ENCODE measurements around the gene MTMR12. TPM values are rescaled to one million over a fixed set of nuclear protein-coding genes. Genes with fewer than 3 reads are reported as not detected.

Gene MTMR12
- total RNA-seq, 1 experiment from 2014 or later = 42.7 TPM

- H3K27me3 Mint-ChIP-seq (ENCODE audit: low read depth) = no peaks in the 10 kb centered on the region; the same call in 1 of the 2 replicates
- H3K27ac Mint-ChIP-seq = 0 out of 2 replicates have a peak overlapping the region, but pooled peaks have one; percentile 7
- TF ChIP-seq FOXK1 (CRISPR knock-in tag; IDR thresholded peaks at IDR 0.05) (no peak), ZNF121 (CRISPR knock-in tag; IDR thresholded peaks at IDR 0.05) (peak; percentile 88), SMAD4 (CRISPR knock-in tag; IDR thresholded peaks at IDR 0.05) (no peak)
- TF ChIP-seq, protein P1, sequence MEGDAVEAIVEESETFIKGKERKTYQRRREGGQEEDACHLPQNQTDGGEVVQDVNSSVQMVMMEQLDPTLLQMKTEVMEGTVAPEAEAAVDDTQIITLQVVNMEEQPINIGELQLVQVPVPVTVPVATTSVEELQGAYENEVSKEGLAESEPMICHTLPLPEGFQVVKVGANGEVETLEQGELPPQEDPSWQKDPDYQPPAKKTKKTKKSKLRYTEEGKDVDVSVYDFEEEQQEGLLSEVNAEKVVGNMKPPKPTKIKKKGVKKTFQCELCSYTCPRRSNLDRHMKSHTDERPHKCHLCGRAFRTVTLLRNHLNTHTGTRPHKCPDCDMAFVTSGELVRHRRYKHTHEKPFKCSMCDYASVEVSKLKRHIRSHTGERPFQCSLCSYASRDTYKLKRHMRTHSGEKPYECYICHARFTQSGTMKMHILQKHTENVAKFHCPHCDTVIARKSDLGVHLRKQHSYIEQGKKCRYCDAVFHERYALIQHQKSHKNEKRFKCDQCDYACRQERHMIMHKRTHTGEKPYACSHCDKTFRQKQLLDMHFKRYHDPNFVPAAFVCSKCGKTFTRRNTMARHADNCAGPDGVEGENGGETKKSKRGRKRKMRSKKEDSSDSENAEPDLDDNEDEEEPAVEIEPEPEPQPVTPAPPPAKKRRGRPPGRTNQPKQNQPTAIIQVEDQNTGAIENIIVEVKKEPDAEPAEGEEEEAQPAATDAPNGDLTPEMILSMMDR (IDR thresholded peaks at IDR 0.05) = peak; percentile 78
- CTCF ChIA-PET = interaction anchor here (0.7 to 4.5 kb wide), 23 partner anchors 12 to 257 kb away, joined by 3 to 58 read pairs (median 4); partner anchors contain the start of gene GOLPH3
- H3K9me3 Mint-ChIP-seq = no peaks in the 10 kb centered on the region
- H3K4me3 Mint-ChIP-seq = no peak overlapping the region
- peaks cover 4% of the 10 kb centered on the region; the same call in 1 of the 2 replicates for H3K4me1 Mint-ChIP-seq
- H3K36me3 Mint-ChIP-seq = peaks cover 67% of the 10 kb centered on the region
- DNase-seq (ENCODE audit: low spot score) (peak; percentile 77), ATAC-seq (peak; percentile 89)
- POLR2A ChIA-PET = interaction anchor here (0.6 to 1.3 kb wide), 6 partner anchors 59 to 313 kb away, joined by 3 to 4 read pairs (median 3); partner anchors contain the start of gene GOLPH3
Observed at GRCh38 chr5:32232441-32233219, 80.1 kb downstream of the MTMR12 start.

DNA sequence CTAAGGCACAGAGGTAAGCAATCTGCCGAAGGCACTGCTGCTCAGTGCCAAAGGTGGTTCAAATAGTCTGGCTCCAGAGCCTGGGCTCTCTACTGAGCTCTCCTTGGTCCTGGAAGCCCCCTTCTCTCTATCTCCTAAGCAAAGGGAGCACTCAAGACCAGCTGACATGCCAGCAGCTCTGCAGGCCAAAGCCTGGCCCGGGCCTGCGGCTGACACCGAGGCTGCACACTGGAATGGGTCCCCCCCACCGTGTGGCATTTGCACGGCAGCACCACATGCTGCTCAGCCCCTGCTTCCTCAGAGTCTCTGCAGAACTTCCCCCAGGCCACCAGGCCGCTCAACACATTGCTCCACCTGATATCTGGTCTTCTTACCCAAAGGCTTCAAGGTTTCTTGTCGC lies 80.8 kb downstream of the MTMR12 start:
- H3K4me3 Mint-ChIP-seq = no peak overlapping the region

GRCh38 chr5:32231241-32231640 lies 81.5 kb downstream of the MTMR12 start:
- ATAC-seq = no peak
- no peaks in the 10 kb centered on the region; the same call in 1 of the 2 replicates for H3K27me3 Mint-ChIP-seq (ENCODE audit: low read depth)
- H3K4me3 Mint-ChIP-seq = no peak overlapping the region
- ChIA-PET CTCF (interaction anchor here (0.6 to 4.5 kb wide), 8 partner anchors 15 to 121 kb away, joined by 3 to 58 read pairs (median 10); partner anchors contain the start of gene GOLPH3), POLR2A (no interaction called here)
- H3K36me3 Mint-ChIP-seq = peaks cover 65% of the 10 kb centered on the region
- DNase-seq (ENCODE audit: low spot score) = no peak
- H3K9me3 Mint-ChIP-seq = peaks cover 3% of the 10 kb centered on the region; the same call in 1 of the 2 replicates
- H3K4me1 Mint-ChIP-seq = peaks cover 4% of the 10 kb centered on the region; the same call in 1 of the 2 replicates
- H3K27ac Mint-ChIP-seq = no peak overlapping the region
- TF ChIP-seq ZNF416 (CRISPR knock-in tag; IDR thresholded peaks at IDR 0.05) (no peak), AFF4 (CRISPR knock-in tag; IDR thresholded peaks at IDR 0.05; ENCODE audit: borderline replicate concordance) (no peak), ATF3 (CRISPR knock-in tag; conservative IDR thresholded peaks at IDR 0.05) (no peak), ZSCAN18 (CRISPR knock-in tag; IDR thresholded peaks at IDR 0.05) (no peak), E2F1 (CRISPR knock-in tag; IDR thresholded peaks at IDR 0.05) (no peak), ELF4 (CRISPR knock-in tag; IDR thresholded peaks at IDR 0.05; ENCODE audit: low read depth) (no peak)

More for the DNA sequence above, 80.8 kb downstream of the MTMR12 start:
- H3K36me3 Mint-ChIP-seq = peaks cover 65% of the 10 kb centered on the region
- DNase-seq (ENCODE audit: low spot score) = no peak
- no peaks in the 10 kb centered on the region; the same call in 1 of the 2 replicates for H3K27me3 Mint-ChIP-seq (ENCODE audit: low read depth)
- no peak overlapping the region; the same call in 1 of the 2 replicates for H3K27ac Mint-ChIP-seq
- peaks cover under 1% of the 10 kb centered on the region; the same call in 1 of the 2 replicates for H3K9me3 Mint-ChIP-seq
- peak; percentile 46 for ATAC-seq
- ChIA-PET CTCF (interaction anchor here (0.6 to 4.5 kb wide), 25 partner anchors 11 to 257 kb away, joined by 3 to 58 read pairs (median 4); partner anchors contain the start of gene GOLPH3), POLR2A (interaction anchor here (1.0 to 1.3 kb wide), 5 partner anchors 58 to 97 kb away, joined by 3 to 4 read pairs (median 3); partner anchors contain the start of gene GOLPH3)
- peaks cover 4% of the 10 kb centered on the region; the same call in 1 of the 2 replicates for H3K4me1 Mint-ChIP-seq
- TF ChIP-seq, protein P2, sequence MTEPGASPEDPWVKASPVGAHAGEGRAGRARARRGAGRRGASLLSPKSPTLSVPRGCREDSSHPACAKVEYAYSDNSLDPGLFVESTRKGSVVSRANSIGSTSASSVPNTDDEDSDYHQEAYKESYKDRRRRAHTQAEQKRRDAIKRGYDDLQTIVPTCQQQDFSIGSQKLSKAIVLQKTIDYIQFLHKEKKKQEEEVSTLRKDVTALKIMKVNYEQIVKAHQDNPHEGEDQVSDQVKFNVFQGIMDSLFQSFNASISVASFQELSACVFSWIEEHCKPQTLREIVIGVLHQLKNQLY (CRISPR knock-in tag; IDR thresholded peaks at IDR 0.05) = no peak
- TF ChIP-seq IRF2 (CRISPR knock-in tag; IDR thresholded peaks at IDR 0.05; ENCODE audit: borderline replicate concordance, low read depth) (no peak), EMX1 (CRISPR knock-in tag; IDR thresholded peaks at IDR 0.05) (no peak), ZNF671 (CRISPR knock-in tag; IDR thresholded peaks at IDR 0.05) (no peak), TP53 (CRISPR knock-in tag; IDR thresholded peaks at IDR 0.05) (no peak), SP1 (CRISPR knock-in tag; conservative IDR thresholded peaks at IDR 0.05) (no peak)
- TF ChIP-seq, protein P3, sequence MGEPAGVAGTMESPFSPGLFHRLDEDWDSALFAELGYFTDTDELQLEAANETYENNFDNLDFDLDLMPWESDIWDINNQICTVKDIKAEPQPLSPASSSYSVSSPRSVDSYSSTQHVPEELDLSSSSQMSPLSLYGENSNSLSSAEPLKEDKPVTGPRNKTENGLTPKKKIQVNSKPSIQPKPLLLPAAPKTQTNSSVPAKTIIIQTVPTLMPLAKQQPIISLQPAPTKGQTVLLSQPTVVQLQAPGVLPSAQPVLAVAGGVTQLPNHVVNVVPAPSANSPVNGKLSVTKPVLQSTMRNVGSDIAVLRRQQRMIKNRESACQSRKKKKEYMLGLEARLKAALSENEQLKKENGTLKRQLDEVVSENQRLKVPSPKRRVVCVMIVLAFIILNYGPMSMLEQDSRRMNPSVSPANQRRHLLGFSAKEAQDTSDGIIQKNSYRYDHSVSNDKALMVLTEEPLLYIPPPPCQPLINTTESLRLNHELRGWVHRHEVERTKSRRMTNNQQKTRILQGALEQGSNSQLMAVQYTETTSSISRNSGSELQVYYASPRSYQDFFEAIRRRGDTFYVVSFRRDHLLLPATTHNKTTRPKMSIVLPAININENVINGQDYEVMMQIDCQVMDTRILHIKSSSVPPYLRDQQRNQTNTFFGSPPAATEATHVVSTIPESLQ (CRISPR knock-in tag; IDR thresholded peaks at IDR 0.05) = no peak

Measured in WTC11 (cell line).